ENCODE results near the gene LGALS3.

LGALS3 gene

GRCh38 chr14:55114720-55115119, 14.3 kb upstream of the LGALS3 start:
- no peak for DNase-seq (ENCODE audit: low spot score)
- no peak for TF ChIP-seq CTCF (IDR thresholded peaks at IDR 0.05; ENCODE audit: borderline replicate concordance, control extremely low read depth, extremely low read depth, insufficient read depth, missing control alignments)
- in situ Hi-C loops (cut with MboI; ENCODE audit: low sequenced_read_pairs, unreplicated experiment), result no loop called here

GRCh38 chr14:55115460-55115859, 13.6 kb upstream of the LGALS3 start:
- no peak for DNase-seq (ENCODE audit: low spot score)
- in situ Hi-C loops (cut with MboI; ENCODE audit: low sequenced_read_pairs, unreplicated experiment), result no loop called here

GRCh38 chr14:55115861-55116245, 13.2 kb upstream of the LGALS3 start:
- TF ChIP-seq CTCF (IDR thresholded peaks at IDR 0.05; ENCODE audit: borderline replicate concordance, control extremely low read depth, extremely low read depth, insufficient read depth, missing control alignments), result no peak

More at GRCh38 chr14:55115460-55115859, 13.6 kb upstream of the LGALS3 start:
- no peak for TF ChIP-seq CTCF (IDR thresholded peaks at IDR 0.05; ENCODE audit: borderline replicate concordance, control extremely low read depth, extremely low read depth, insufficient read depth, missing control alignments)

GRCh38 chr14:55116246-55117030, 12.6 kb upstream of the LGALS3 start:
- TF ChIP-seq CTCF (IDR thresholded peaks at IDR 0.05; ENCODE audit: borderline replicate concordance, control extremely low read depth, extremely low read depth, insufficient read depth, missing control alignments), result no peak
- in situ Hi-C loops (cut with MboI; ENCODE audit: low sequenced_read_pairs, unreplicated experiment), result no loop called here
- DNase-seq (ENCODE audit: low spot score), result no peak

More at GRCh38 chr14:55115861-55116245, 13.2 kb upstream of the LGALS3 start:
- in situ Hi-C loops (cut with MboI; ENCODE audit: low sequenced_read_pairs, unreplicated experiment), result no loop called here
- DNase-seq (ENCODE audit: low spot score), result no peak

- in situ Hi-C loops (cut with MboI; ENCODE audit: low sequenced_read_pairs, unreplicated experiment), result no loop called here
- DNase-seq (ENCODE audit: low spot score), result no peak
- no peak for TF ChIP-seq CTCF (IDR thresholded peaks at IDR 0.05; ENCODE audit: borderline replicate concordance, control extremely low read depth, extremely low read depth, insufficient read depth, missing control alignments)
Measured at GRCh38 chr14:55117803-55118441, 11.1 kb upstream of the LGALS3 start.

- no peak for DNase-seq (ENCODE audit: low spot score)
- in situ Hi-C loops (cut with MboI; ENCODE audit: low sequenced_read_pairs, unreplicated experiment), result no loop called here
- no peak for TF ChIP-seq CTCF (IDR thresholded peaks at IDR 0.05; ENCODE audit: borderline replicate concordance, control extremely low read depth, extremely low read depth, insufficient read depth, missing control alignments)
Measured at GRCh38 chr14:55118761-55119160, 10.3 kb upstream of the LGALS3 start.
